Bone marrow (tissue), 2 donors: ENCODE measurements around the gene ZC3H8.
A peak's percentile ranks its signal among the peaks of the same experiment; 100 is the strongest.
"Not testable (repeated sequence)": the region's sequence is repeated elsewhere in the genome, so short reads cannot be mapped to it uniquely, and the experiment has no call there.

Experiments
- DNase-seq, 2 donors: peaks; one replicate each; lab custom pipeline; 2025; lab: John Stamatoyannopoulos, UW

The ZC3H8 gene

DNA sequence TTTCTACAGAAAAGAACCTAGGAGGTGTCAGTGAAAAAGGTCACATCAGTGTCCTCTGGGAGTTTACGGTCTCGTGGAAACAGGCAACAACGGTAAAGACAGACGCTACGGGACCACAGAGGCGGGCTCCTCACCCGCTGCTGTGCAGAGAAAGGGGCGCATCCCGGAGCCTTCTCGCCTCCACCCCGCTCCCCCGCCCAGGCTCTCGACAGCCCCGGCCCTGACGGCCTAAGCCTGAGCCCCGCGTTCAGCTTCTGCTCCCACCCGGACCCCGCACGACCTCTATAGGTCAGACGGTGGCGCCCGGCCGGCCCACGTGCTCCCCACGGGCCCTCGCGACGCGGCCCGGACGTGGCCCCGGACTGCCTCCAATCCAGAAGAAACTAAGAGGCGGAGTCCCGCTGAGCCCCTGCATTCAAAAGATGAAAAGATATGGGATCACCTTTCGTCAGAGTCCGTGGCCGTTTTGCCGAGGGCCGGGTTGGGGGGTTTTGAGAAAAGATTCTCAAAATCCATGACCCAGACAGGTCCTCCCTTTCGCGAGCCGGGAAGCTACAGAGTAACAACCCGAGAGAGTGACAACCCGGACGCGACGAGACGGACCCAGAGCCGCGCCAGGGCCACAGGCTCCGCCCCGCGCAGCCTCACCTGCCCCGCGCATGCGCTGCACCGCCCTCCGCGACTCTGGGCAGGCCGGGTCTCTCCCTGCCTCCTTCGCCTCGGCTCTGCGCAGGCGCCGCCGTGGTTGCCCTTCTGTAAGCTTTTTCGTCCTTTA, at the start of gene ZC3H8:
Gene ZC3H8, minus strand, starts transcription at position 577 of the 775 bp plus-strand sequence. Its CDS starts 61 bp downstream, at position 516.
- DNase-seq, result peak; percentile 67 to 85

GRCh38 chr2:112304298-112304941, 49.6 kb upstream of the ZC3H8 start:
- DNase-seq, result no peak

DNA sequence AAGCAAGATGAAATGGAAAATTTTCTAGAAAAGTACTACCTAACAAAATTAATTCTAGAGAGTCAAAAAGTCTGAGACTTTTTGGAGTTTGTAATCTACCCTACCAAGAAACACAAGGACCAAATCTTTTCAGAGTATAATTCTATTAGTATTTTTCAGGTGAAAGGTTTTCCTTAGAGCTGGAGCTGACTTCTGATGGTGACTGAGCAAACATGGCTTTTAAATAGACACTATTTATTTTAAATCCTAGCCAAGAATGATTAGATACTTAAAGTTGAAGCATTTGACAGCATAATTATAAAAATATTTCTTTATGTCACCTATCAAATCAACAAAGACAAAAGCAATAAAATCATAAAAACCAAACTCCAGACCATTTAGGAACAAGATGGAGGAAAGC, 47.1 kb upstream of the ZC3H8 start:
- no peak for DNase-seq

DNA sequence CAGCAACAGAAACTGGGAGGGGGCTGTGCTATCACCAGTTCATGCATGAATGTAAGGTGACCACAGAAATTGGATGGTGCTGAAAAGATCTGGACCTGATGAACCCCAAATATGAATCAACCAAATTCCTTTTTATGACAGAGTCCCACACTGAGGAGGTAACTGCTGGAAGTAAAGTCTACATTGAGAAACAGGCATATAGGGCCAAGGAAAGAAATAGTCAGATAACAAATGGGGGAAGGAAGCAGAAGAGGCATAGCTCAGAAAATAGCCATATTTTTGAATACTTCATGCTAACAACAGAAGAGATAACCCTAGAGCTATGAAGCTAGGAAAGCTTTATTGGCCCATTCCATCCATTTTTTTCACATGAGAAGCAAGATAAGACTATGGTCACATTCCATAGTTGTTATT, 46.3 kb upstream of the ZC3H8 start:
- no peak for DNase-seq

DNA sequence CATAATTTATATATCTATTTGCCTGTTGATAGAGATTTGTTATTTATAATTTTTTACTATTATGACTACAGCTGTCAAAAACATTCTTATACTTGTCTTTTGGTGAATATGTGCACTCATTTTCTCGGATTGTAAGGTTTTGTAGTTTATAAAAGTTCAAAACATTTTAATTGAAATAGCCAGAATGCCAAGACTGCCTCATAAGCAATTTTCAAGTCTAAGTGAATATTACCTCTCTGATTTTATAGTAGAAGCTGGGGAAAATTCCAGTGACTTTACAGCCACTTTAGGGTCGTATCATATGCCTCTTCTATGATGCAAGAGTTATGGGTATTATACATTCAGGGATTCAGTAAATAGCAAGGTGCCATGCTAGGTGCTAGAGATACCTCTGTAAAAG, 41.6 kb upstream of the ZC3H8 start:
- DNase-seq, result no peak

DNA sequence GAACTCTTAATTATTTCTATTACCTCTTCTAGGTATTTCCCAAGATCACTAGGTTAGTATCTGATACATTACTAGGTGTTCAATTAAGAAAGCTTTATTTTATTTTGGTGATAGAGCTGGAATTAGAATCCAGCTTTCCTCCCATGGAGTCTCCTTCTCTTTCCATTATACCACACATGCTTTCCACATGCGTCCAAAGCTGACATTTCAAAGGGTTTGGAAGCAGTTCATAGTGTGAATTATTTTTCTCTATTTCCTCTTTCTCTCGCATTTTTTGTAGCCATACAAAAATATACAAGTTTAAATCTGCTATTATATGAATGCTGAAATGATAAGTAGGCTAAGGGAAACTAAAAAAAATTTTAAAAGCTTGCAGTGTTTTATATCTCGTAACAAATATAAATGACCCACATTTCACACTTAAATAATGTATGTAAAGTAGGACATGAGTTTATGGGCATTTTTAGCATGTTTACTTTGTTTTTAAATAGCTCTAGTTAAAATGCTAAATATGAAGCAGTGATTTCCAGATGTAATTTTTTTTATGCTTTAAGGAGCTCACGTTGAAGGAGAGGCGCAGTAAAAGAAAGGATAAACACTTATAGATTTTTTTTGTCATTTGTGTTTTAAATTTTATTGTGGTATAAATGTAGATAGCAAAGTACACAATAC, 40.7 kb upstream of the ZC3H8 start:
- DNase-seq, result no peak

DNA sequence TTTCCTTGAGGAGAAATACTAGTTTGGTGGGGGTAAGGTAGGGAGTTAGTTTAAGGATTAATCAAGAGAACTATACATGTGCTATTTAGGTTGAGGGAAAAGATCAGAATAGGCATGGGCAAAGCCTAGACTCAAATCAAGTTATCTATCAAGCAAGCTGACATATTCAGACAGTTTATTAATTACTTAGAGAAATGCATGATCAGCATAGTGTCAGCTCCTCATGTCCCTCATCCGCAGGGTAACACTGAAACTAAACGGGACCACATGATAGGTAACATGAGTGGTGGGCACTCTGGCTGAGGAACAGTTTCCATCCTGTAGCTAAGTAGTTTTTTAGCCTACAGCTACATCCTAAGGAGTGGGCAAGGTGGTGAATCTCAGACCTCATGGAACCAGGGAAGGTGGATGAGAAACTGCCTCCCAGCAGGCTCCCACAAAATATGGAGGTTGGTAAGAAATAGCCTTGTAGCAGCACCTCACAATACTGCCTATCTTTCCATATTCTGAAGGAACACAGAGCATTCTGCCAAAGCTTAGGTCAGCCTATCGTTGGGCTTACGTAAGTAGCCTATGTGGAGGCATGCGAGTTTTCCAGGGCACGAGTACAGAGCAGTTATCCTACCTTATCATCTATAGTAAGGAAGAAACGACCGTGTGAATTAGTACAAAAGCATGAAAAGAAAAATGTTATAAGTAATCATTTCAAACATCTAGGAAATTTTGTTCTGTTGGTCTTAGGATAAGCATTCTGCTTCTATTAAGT, 39.0 kb upstream of the ZC3H8 start:
- no peak for DNase-seq

DNA sequence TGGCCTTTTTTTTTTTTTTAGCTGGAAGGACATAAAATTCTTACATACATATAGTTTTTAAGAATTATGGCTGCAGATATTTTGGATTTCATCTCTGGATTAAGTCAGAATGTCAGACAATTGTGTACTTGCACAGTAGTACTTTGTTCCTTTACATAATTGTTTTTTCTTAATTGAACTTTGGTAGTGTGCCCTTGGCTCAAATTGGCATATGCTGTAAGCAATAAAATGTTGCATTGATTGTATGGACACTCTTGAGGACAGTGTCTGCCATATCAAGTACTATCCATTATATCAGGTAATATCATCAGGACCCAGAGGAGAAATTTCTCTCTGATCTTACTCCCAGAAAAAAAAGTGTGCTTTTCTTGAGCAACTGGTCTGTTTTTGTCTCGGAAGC, 35.8 kb upstream of the ZC3H8 start:
- DNase-seq, result no peak

- DNase-seq, result no peak
Measured at GRCh38 chr2:112290088-112290487, 35.2 kb upstream of the ZC3H8 start.

GRCh38 chr2:112283535-112283934, 28.7 kb upstream of the ZC3H8 start:
- DNase-seq, result not testable (repeated sequence)

DNA sequence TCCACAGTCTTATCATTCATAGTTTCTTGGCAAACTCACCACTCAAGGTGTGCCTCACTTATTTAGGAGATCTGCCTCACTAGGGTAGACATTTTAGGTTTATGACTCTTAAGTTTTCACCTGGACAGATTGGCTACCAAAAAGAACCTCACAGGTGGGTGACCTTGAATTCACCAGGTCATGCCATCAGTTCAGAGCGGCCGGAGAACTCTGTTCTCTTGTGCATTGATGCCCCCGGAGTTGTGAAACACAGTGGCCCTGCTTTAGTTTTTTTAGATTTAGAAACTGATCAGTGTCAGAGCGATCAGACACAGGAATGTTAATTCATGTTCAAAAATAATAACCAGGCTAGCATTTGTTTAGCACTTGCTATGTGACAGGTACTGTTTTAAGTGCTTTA, 27.2 kb upstream of the ZC3H8 start:
- not testable (repeated sequence) for DNase-seq

DNA sequence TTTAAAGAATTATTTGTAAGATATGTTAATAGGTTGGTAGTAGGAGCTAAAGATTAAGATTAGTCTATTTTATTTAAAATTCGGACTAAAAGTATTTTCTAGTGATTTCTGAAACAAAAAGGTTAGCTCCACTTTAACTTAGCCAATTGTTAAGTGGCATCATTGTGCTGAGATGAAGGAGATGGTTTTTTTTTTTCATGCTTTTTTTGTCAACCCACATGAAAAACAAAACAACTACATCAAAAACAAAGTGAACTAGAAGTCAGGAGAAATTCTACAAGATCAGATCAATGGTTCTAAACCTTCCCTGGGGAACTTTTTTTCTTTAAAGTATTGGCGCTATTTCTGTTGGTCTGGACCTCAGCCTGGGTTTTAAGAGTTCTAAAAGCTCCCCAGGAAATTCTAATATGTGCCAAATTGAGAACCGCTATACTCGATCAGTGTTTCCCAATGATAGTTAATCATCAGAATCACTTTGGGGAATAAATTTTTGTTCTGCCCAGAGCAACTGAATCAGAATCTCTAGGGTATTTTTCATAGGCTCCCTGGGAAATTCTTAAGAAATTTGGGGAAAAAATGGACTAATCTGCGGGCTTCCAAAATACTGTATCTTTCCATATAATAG, 22.9 kb upstream of the ZC3H8 start:
- no peak for DNase-seq

- DNase-seq, result no peak
Measured at GRCh38 chr2:112276954-112277353, 22.1 kb upstream of the ZC3H8 start.

- peak; percentile 71 to 77 for DNase-seq
Measured at GRCh38 chr2:112275887-112276773, 21.3 kb upstream of the ZC3H8 start.

GRCh38 chr2:112275311-112275886, 20.6 kb upstream of the ZC3H8 start, which contains the start of gene ZC3H6:
Gene ZC3H6, plus strand, starts transcription at chr2:112275597. Its CDS starts 398 bp downstream, at chr2:112275995.
- DNase-seq, result peak; percentile 96

- no peak for DNase-seq
Measured at GRCh38 chr2:112273349-112273748, 18.5 kb upstream of the ZC3H8 start.

GRCh38 chr2:112272669-112273068, 17.8 kb upstream of the ZC3H8 start:
- no peak for DNase-seq

- DNase-seq, result no peak
Measured at GRCh38 chr2:112268547-112268946, 13.7 kb upstream of the ZC3H8 start.

- DNase-seq, result no peak
Measured at GRCh38 chr2:112262876-112263275, 8.0 kb upstream of the ZC3H8 start.

GRCh38 chr2:112260295-112260625, 5.4 kb upstream of the ZC3H8 start:
- DNase-seq, result no peak
